OCI-LY1 (cell line): ENCODE data around the gene NAT16.

ENCODE experiments used
- EZH2 ChIP-seq: fragments of 200-600 bp; sonication (generic), shearing (Covaris generic); IDR thresholded peaks from 2 replicates; pipeline ENCODE4 v1.8.0; 2017; ENCODE audit warnings: borderline replicate concordance, mixed run types, mild to moderate bottlenecking, antibody characterized with exemption, low read length, moderate library complexity, mixed read lengths
- TF ChIP-seq, protein P1 (sequence below): fragments of 200-600 bp; sonication (generic), shearing (Covaris generic); IDR thresholded peaks from 2 replicates; pipeline ENCODE4 v1.5.1; 2017; ENCODE audit warnings: mild to moderate bottlenecking, antibody characterized with exemption, low read length, moderate library complexity, mixed read lengths

GRCh38 chr7:101216860-101217387, 36.8 kb upstream of the NAT16 start:
- TF ChIP-seq, protein P1, sequence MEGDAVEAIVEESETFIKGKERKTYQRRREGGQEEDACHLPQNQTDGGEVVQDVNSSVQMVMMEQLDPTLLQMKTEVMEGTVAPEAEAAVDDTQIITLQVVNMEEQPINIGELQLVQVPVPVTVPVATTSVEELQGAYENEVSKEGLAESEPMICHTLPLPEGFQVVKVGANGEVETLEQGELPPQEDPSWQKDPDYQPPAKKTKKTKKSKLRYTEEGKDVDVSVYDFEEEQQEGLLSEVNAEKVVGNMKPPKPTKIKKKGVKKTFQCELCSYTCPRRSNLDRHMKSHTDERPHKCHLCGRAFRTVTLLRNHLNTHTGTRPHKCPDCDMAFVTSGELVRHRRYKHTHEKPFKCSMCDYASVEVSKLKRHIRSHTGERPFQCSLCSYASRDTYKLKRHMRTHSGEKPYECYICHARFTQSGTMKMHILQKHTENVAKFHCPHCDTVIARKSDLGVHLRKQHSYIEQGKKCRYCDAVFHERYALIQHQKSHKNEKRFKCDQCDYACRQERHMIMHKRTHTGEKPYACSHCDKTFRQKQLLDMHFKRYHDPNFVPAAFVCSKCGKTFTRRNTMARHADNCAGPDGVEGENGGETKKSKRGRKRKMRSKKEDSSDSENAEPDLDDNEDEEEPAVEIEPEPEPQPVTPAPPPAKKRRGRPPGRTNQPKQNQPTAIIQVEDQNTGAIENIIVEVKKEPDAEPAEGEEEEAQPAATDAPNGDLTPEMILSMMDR = peak; percentile 24; the same call in 1 of the 2 replicates
- no peak for TF ChIP-seq EZH2
